ENCODE data around the gene FBXO8. TPM values are rescaled to one million over a fixed set of nuclear protein-coding genes. Genes with fewer than 3 reads are reported as not detected.

The FBXO8 gene
- total RNA-seq, 2 experiments from 2014 or later, result 17.9 to 19.4 TPM

GRCh38 chr4:174244441-174244840, 39.0 kb downstream of the FBXO8 start:
- no peak for DNase-seq
- H3K36me3 Mint-ChIP-seq (ENCODE audit: low read depth), result peaks cover 11% of the 10 kb centered on the region
- Histone ChIP-seq H3K36me3 (ENCODE audit: insufficient read depth, low read length) (no peaks in the 10 kb centered on the region), H3K4me3 (ENCODE audit: low read length) (no peak overlapping the region), H3K27me3 (ENCODE audit: control insufficient read depth in 1 of 2, insufficient read depth in 2 of 2, low read length in 2 of 2) (no peaks in the 10 kb centered on the region), H3K9me3 (ENCODE audit: control insufficient read depth in 1 of 2, insufficient read depth in 1 of 2, low read length in 2 of 2) (no peaks in the 10 kb centered on the region), H3K27ac (ENCODE audit: low read depth in 1 of 2, low read length in 2 of 2) (no peak overlapping the region), H3K4me1 (ENCODE audit: insufficient read depth, low read length) (no peaks in the 10 kb centered on the region)
- H3K27me3 Mint-ChIP-seq, result no peaks in the 10 kb centered on the region
- no peak for ATAC-seq (ENCODE audit: poor library complexity)
- TF ChIP-seq, protein P1, sequence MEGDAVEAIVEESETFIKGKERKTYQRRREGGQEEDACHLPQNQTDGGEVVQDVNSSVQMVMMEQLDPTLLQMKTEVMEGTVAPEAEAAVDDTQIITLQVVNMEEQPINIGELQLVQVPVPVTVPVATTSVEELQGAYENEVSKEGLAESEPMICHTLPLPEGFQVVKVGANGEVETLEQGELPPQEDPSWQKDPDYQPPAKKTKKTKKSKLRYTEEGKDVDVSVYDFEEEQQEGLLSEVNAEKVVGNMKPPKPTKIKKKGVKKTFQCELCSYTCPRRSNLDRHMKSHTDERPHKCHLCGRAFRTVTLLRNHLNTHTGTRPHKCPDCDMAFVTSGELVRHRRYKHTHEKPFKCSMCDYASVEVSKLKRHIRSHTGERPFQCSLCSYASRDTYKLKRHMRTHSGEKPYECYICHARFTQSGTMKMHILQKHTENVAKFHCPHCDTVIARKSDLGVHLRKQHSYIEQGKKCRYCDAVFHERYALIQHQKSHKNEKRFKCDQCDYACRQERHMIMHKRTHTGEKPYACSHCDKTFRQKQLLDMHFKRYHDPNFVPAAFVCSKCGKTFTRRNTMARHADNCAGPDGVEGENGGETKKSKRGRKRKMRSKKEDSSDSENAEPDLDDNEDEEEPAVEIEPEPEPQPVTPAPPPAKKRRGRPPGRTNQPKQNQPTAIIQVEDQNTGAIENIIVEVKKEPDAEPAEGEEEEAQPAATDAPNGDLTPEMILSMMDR (IDR thresholded peaks at IDR 0.05), result no peak
- no peak overlapping the region for H3K4me3 Mint-ChIP-seq
- POLR2A ChIA-PET, result no interaction called here
- intact Hi-C loops (cut with DNase I, micrococcal nuclease), result no loop called here
- CTCF ChIA-PET, result no interaction called here
- no peak overlapping the region for H3K27ac Mint-ChIP-seq
- no peaks in the 10 kb centered on the region for H3K9me3 Mint-ChIP-seq
- H3K4me1 Mint-ChIP-seq (ENCODE audit: low read depth), result no peaks in the 10 kb centered on the region

DNA sequence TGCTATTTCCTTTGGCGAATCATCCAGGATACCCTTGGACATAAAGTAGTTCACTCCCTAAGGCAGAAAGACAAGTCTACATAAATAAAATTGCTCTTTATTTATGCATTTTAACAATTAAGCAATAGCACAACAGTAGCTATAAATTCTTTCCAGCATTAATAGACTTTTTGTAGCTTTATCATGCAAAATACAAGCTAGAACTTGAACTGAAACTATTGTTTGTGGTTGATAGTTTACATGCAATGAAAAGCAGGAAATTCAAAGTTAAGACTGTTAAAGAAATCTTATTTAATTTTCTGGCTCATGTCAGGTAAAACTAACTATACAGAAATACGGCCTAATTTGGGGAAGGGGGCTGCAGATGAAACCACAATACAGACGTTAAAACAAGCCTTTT, 42.3 kb downstream of the FBXO8 start:
- Histone ChIP-seq H3K4me3 (ENCODE audit: low read length) (no peak overlapping the region), H3K9me3 (ENCODE audit: control insufficient read depth in 1 of 2, insufficient read depth in 1 of 2, low read length in 2 of 2) (no peaks in the 10 kb centered on the region), H3K4me1 (ENCODE audit: insufficient read depth, low read length) (no peaks in the 10 kb centered on the region), H3K27ac (ENCODE audit: low read depth in 1 of 2, low read length in 2 of 2) (no peak overlapping the region), H3K36me3 (ENCODE audit: insufficient read depth, low read length) (peaks cover 18% of the 10 kb centered on the region), H3K27me3 (ENCODE audit: control insufficient read depth in 1 of 2, insufficient read depth in 2 of 2, low read length in 2 of 2) (no peaks in the 10 kb centered on the region)
- Mint-ChIP-seq H3K36me3 (ENCODE audit: low read depth) (peaks cover 35% of the 10 kb centered on the region), H3K9me3 (no peaks in the 10 kb centered on the region), H3K27me3 (no peaks in the 10 kb centered on the region), H3K27ac (no peak overlapping the region), H3K4me1 (ENCODE audit: low read depth) (no peaks in the 10 kb centered on the region), H3K4me3 (no peak overlapping the region)
- TF ChIP-seq, protein P1 (IDR thresholded peaks at IDR 0.05), result no peak
- no peak for DNase-seq
- intact Hi-C loops (cut with DNase I, micrococcal nuclease), result no loop called here
- ChIA-PET CTCF (no interaction called here), POLR2A (no interaction called here)
- no peak for ATAC-seq (ENCODE audit: poor library complexity)

GRCh38 chr4:174236359-174236758, 47.1 kb downstream of the FBXO8 start:
- H3K36me3 ChIP-seq (ENCODE audit: insufficient read depth, low read length), result peaks cover 18% of the 10 kb centered on the region

More at GRCh38 chr4:174236359-174236758, 47.1 kb downstream of the FBXO8 start:
- ATAC-seq (ENCODE audit: poor library complexity), result no peak
- DNase-seq, result no peak
- H3K36me3 Mint-ChIP-seq (ENCODE audit: low read depth), result peaks cover 41% of the 10 kb centered on the region
- Histone ChIP-seq H3K4me1 (ENCODE audit: insufficient read depth, low read length) (no peaks in the 10 kb centered on the region), H3K9me3 (ENCODE audit: control insufficient read depth in 1 of 2, insufficient read depth in 1 of 2, low read length in 2 of 2) (no peaks in the 10 kb centered on the region), H3K4me3 (ENCODE audit: low read length) (no peak overlapping the region), H3K27me3 (ENCODE audit: control insufficient read depth in 1 of 2, insufficient read depth in 2 of 2, low read length in 2 of 2) (no peaks in the 10 kb centered on the region), H3K27ac (ENCODE audit: low read depth in 1 of 2, low read length in 2 of 2) (no peak overlapping the region)
- intact Hi-C loops (cut with DNase I, micrococcal nuclease), result no loop called here
- H3K27ac Mint-ChIP-seq, result no peak overlapping the region
- no peaks in the 10 kb centered on the region for H3K27me3 Mint-ChIP-seq
- H3K4me1 Mint-ChIP-seq (ENCODE audit: low read depth), result no peaks in the 10 kb centered on the region
- TF ChIP-seq, protein P1 (IDR thresholded peaks at IDR 0.05), result no peak
- H3K9me3 Mint-ChIP-seq, result no peaks in the 10 kb centered on the region
- ChIA-PET CTCF (no interaction called here), POLR2A (no interaction called here)
- no peak overlapping the region for H3K4me3 Mint-ChIP-seq

All from CD4-positive, alpha-beta T cell (primary cell).